HepG2 (cell line): ENCODE measurements around the gene STRIP1. TPM values are rescaled to one million over a fixed set of nuclear protein-coding genes. Genes with fewer than 3 reads are reported as not detected.

ENCODE experiments used
- ATAC-seq: fragments of 200-7000 bp; cut with Tn5 transposase; 3 replicates; pipeline ENCODE4 v1.9.1; 2020; ENCODE audit warnings: mild to moderate bottlenecking, moderate library complexity
- BruUV-seq: library from RNA; stranded (reverse); fragments of 400-500 nt; replicated peaks from 2 replicates; lab custom pipeline; 2021; lab: Mats Ljungman, UMichigan
- CTCF ChIA-PET: fragments of 300-600 bp; formaldehyde crosslinking; extraction: SDS; loops from one replicate; lab custom pipeline; 2021; ENCODE audit warnings: low total read pairs, inconsistent platforms, low intra/inter-chr PET ratio; lab: Yijun Ruan, JAX
- POLR2A ChIA-PET: fragments of 350-600 bp; sonication (Branson Sonifier 250); formaldehyde crosslinking; loops from one replicate; lab custom pipeline; 2020; ENCODE audit warnings: antibody characterized with exemption, inconsistent platforms; lab: Yijun Ruan, JAX
- DNase-seq: peaks from one replicate; pipeline ENCODE4 v3.0.0-alpha.2; 2015; ENCODE audit warnings: low spot score
- FAIRE-seq: peaks from 3 replicates; lab custom pipeline; 2011; peaks lifted over from hg19 to GRCh38; lab: Jason Lieb, UNC
- H2AFZ ChIP-seq: one replicate; pipeline ENCODE4 v1.6.1; 2011; ENCODE audit warnings: low read length, inconsistent platforms
- H3K27ac ChIP-seq: fragments of 300-600 bp; 3 replicates; pipeline ENCODE4 v1.8.0; 2011; ENCODE audit warnings: mixed run types, mild to moderate bottlenecking, mixed read lengths, low read length, inconsistent platforms; ENCODE audit not compliant: insufficient read depth; ENCODE audit errors: extremely low read length
- H3K27me3 ChIP-seq, 2 experiments: fragments of 200-600 bp in 1 of 2; 2 replicates in 1 of 2; 3 replicates in 1 of 2; pipeline versions ENCODE4 v1.6.0 to v1.8.0; 2011; ENCODE audit warnings: low read length in 2 of 2, mild to moderate bottlenecking in 2 of 2, moderate library complexity in 2 of 2, inconsistent platforms in 1 of 2; ENCODE audit not compliant: insufficient read depth in 2 of 2, control insufficient read depth in 1 of 2
- H3K36me3 ChIP-seq, 2 experiments: fragments of 200-600 bp in 1 of 2; replicated peaks in 1 of 2; 2 replicates in 1 of 2; 3 replicates in 1 of 2; pipeline versions ENCODE4 v1.5.1 to v1.8.0; 2011; ENCODE audit warnings: low read length in 2 of 2, inconsistent platforms in 1 of 2; ENCODE audit not compliant: insufficient read depth in 2 of 2, control insufficient read depth in 1 of 2
- H3K4me1 ChIP-seq: 2 replicates; pipeline ENCODE4 v1.5.1; 2012; ENCODE audit warnings: low read length, inconsistent platforms; ENCODE audit not compliant: insufficient read depth
- H3K4me2 ChIP-seq: 2 replicates; pipeline ENCODE4 v1.6.0; 2011; ENCODE audit warnings: low read depth, low read length, inconsistent platforms
- H3K4me3 ChIP-seq, 3 experiments: fragments of 200-600 bp in 1 of 3; sonication (generic), shearing (Covaris generic) in 1 of 3; replicated peaks in 1 of 3; 2 replicates each; pipeline ENCODE4 v1.5.1; 2011 to 2016; ENCODE audit warnings: low read length in 3 of 3, inconsistent platforms in 2 of 3, low read depth in 2 of 3, mild to moderate bottlenecking in 2 of 3, control low read depth in 1 of 3, mixed read lengths in 1 of 3; ENCODE audit not compliant: insufficient read depth in 1 of 3
- H3K79me2 ChIP-seq: one replicate; pipeline ENCODE4 v1.6.1; 2011; ENCODE audit warnings: low read length, inconsistent platforms; ENCODE audit not compliant: insufficient read depth
- H3K9ac ChIP-seq: 2 replicates; pipeline ENCODE4 v1.6.0; 2011; ENCODE audit warnings: mild to moderate bottlenecking, low read depth, low read length, inconsistent platforms; ENCODE audit not compliant: insufficient read depth
- H3K9me3 ChIP-seq: 2 replicates; pipeline ENCODE4 v1.5.1; 2012; ENCODE audit warnings: mild to moderate bottlenecking, low read length
- H4K20me1 ChIP-seq: 2 replicates; pipeline ENCODE4 v1.6.0; 2011; ENCODE audit warnings: inconsistent platforms, mild to moderate bottlenecking, low read length, moderate library complexity; ENCODE audit not compliant: insufficient read depth
- ELF4 ChIP-seq: sonication (generic); formaldehyde crosslinking; IDR thresholded peaks from 2 replicates; pipeline ENCODE4 v1.5.0; 2020; ENCODE audit warnings: missing genetic modification reagents, mild to moderate bottlenecking, moderate library complexity, borderline replicate concordance
- HNF4G ChIP-seq, 2 experiments: sonication (generic) in 1 of 2; formaldehyde crosslinking in 1 of 2; IDR thresholded peaks; 2 replicates each; pipeline versions ENCODE4 v1.4.0 to v1.6.1; 2011 to 2020; ENCODE audit warnings: borderline replicate concordance in 2 of 2, low read depth in 2 of 2, mild to moderate bottlenecking in 2 of 2, low read length in 1 of 2, missing genetic modification reagents in 1 of 2, moderate library complexity in 1 of 2
- MTF1 ChIP-seq: sonication (generic); formaldehyde crosslinking; IDR thresholded peaks from 2 replicates; pipeline ENCODE4 v1.5.0; 2020; ENCODE audit warnings: missing genetic modification reagents
- MTF2 ChIP-seq: sonication (generic); formaldehyde crosslinking; IDR thresholded peaks from 2 replicates; pipeline ENCODE4 v1.5.0; 2020; ENCODE audit warnings: missing genetic modification reagents, borderline replicate concordance
- POLR2G ChIP-seq: fragments of 200-400 bp; formaldehyde crosslinking; IDR thresholded peaks from 2 replicates; pipeline ENCODE4 v1.6.1; 2018; ENCODE audit warnings: mild to moderate bottlenecking, low read depth, low read length, moderate library complexity
- RAD21 ChIP-seq: fragments of 450-650 bp; formaldehyde crosslinking; IDR thresholded peaks from 2 replicates; pipeline ENCODE4 v1.5.0; 2020; ENCODE audit warnings: mild to moderate bottlenecking
- REXO4 ChIP-seq: sonication (generic); formaldehyde crosslinking; IDR thresholded peaks from 2 replicates; pipeline ENCODE4 v1.8.0; 2022; ENCODE audit warnings: missing genetic modification reagents, mild to moderate bottlenecking, borderline replicate concordance
- RXRA ChIP-seq: sonication (generic); formaldehyde crosslinking; IDR thresholded peaks from 2 replicates; pipeline ENCODE4 v1.5.1; 2020; ENCODE audit warnings: missing genetic modification reagents
- ZNF281 ChIP-seq: sonication (generic); formaldehyde crosslinking; IDR thresholded peaks from 2 replicates; pipeline ENCODE4 v1.4.0; 2020; ENCODE audit warnings: missing genetic modification reagents, borderline replicate concordance
- ZNF407 ChIP-seq: sonication (generic); formaldehyde crosslinking; IDR thresholded peaks from one replicate; pipeline ENCODE4 v1.5.1; 2020; ENCODE audit warnings: mild to moderate bottlenecking, missing genetic modification reagents; ENCODE audit errors: not compliant biosample characterization
- ZNF550 ChIP-seq: sonication (generic); formaldehyde crosslinking; IDR thresholded peaks from 2 replicates; pipeline ENCODE4 v1.4.0; 2020; ENCODE audit warnings: mild to moderate bottlenecking, missing genetic modification reagents, borderline replicate concordance
- ZNF558 ChIP-seq: sonication (generic); formaldehyde crosslinking; IDR thresholded peaks from 2 replicates; pipeline ENCODE4 v1.9.0; 2022; ENCODE audit warnings: mild to moderate bottlenecking, missing genetic modification reagents, borderline replicate concordance
- WGBS: methylation state at CpG from one replicate; pipeline ENCODE4 v1.1.6; 2017; ENCODE audit warnings: low lambda C conversion rate; 5-methylcytosine and 5-hydroxymethylcytosine counted together
- in situ Hi-C: cut with HindIII; loops from 2 replicates; pipeline ENCODE4 v1.10.0; 2017; ENCODE audit warnings: low pct_unique_long_range_greater_than_20kb; ENCODE audit not compliant: extremely low pct_ligation_motif_present
- intact Hi-C: fragments of 100-400 bp; cut with micrococcal nuclease; formaldehyde crosslinking; loops from one replicate; pipeline ENCODE4 v1.10.0; 2022; ENCODE audit not compliant: unreplicated experiment
- polyA plus RNA-seq, 8 experiments: library from polyadenylated mRNA; depleted of rRNA in 3 of 8; stranded (reverse) in 7 of 8; unstranded in 1 of 8; fragments of >200 nt; fragmentation: Illumina TruSeq in 4 of 8; extraction: Trizol in 4 of 8; gene quantifications; 2 replicates each; pipeline versions ENCODE4 v1.2.1 to v1.2.3, GENCODE V29; 2011 to 2016; ENCODE audit warnings: low read depth in 4 of 8, missing spikeins in 1 of 8, mixed read lengths in 1 of 8; ENCODE audit not compliant: insufficient read depth in 1 of 8
- total RNA-seq, 5 experiments: library from RNA; depleted of rRNA; stranded (reverse); fragments of >200 nt; fragmentation: Illumina TruSeq; extraction: Trizol; gene quantifications; 2 replicates each; pipeline ENCODE4 v1.2.3, GENCODE V29; 2016; ENCODE audit warnings: low read depth in 1 of 5

Gene STRIP1
- total and polyA plus RNA-seq, 2 of the 13 experiments (the other 11 are each of a cell fraction or from before 2014, with no cell fraction given), result 20.9 to 27.9 TPM

DNA sequence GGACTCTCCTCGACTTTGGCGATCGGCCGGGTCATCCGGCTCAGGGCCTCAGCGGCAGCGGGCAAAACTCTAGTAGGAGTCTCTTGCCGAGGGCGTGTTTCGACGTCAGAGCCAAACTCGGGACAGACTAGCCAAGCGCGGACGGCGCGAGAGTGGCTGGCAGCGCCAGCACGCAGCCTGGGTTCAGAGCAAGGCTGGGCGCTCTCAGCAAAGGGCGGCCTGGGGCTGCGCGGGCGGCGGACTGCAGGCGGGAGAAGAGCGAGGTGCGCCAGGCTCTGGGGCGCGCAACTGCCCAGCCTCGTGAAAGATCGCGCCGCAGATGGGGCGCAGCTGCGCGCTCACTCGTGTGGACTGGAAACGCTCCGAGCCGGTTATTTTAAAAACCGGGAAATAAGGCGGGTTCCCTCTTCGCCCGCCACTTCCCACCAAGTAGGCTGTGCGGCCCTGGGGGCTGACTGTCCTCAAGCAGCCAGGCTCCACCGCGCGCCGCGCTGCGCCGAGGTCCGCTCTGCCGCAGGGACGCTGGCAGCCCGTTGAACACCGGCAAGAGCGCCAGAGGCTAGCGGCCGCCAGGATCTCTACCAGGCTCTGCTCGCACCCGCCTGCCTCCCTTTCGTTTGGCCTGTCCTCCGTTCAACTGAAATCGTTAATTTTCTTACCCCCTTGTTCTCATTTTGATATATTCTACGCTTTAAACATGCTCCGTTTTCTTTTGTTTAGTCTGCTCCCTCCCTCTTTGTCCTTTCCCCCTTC, 33.6 kb downstream of the STRIP1 start:
- Histone ChIP-seq H3K4me1 (no peaks in the 10 kb centered on the region), H2AFZ (no peak overlapping the region), H3K79me2 (no peaks in the 10 kb centered on the region), H3K9me3 (no peaks in the 10 kb centered on the region), H4K20me1 (no peaks in the 10 kb centered on the region), H3K27ac (no peak overlapping the region), H3K4me2 (no peak overlapping the region), H3K36me3 (no peaks in the 10 kb centered on the region), H3K9ac (no peak overlapping the region), H3K27me3 (peaks cover 5 to 22% of the 10 kb centered on the region in 2 experiments; a peak in 4 of 5 replicates), H3K4me3 (no peak overlapping the region)
- ATAC-seq, result no peak
- CTCF ChIA-PET, result no interaction called here
- FAIRE-seq, result no peak
- intact Hi-C loops, result no loop called here
- no peak for DNase-seq
- in situ Hi-C loops, result no loop called here
- 83% methylated on average over 58 of the region's 68 CpGs for WGBS
- POLR2A ChIA-PET, result no interaction called here
- BruUV-seq, result no TSS peak
- TF ChIP-seq ZNF558 (CRISPR knock-in tag), result no peak
- no peak for TF ChIP-seq MTF2 (CRISPR knock-in tag)
- TF ChIP-seq MTF1, result no peak
- TF ChIP-seq POLR2G, result no peak
- TF ChIP-seq REXO4 (CRISPR knock-in tag), result no peak
- TF ChIP-seq RAD21, result no peak
- no peak for TF ChIP-seq ELF4
- TF ChIP-seq ZNF550 (CRISPR knock-in tag), result no peak
- no peak for TF ChIP-seq HNF4G (IDR thresholded peaks at IDR 0.05; ENCODE audit: borderline replicate concordance, low read depth, low read length)
- no peak for TF ChIP-seq HNF4G (CRISPR knock-in tag; IDR thresholded peaks at IDR 0.05; ENCODE audit: borderline replicate concordance, low read depth)
- no peak for TF ChIP-seq ZNF281 (CRISPR knock-in tag)
- TF ChIP-seq ZNF407 (CRISPR knock-in tag), result no peak
- no peak for TF ChIP-seq RXRA
